ENCODE measurements around the gene MAGI3. TPM values are rescaled to one million over a fixed set of nuclear protein-coding genes. Genes with fewer than 3 reads are reported as not detected.

MAGI3 gene
- total RNA-seq: 10 to 100 TPM; 14.4 to 28.2 (median 24.4) TPM

- intact Hi-C loops (cut with DNase I): no loop called here
- Histone ChIP-seq H3K4me3 (peak within 1 kb of the TSS; percentile 74 to 96 (median 92)), H3K27ac (peak within 1 kb of the TSS; percentile 93 to 96 (median 94)), H3K4me1 (peaks cover 11 to 55% (median 14%) of the 10 kb centered on the region in 3 donors), H3K27me3 (no peaks in the 10 kb centered on the region), H3K36me3 (no peaks in the 10 kb centered on the region), H3K9me3 (no peaks in the 10 kb centered on the region)
- TF ChIP-seq POLR2A (IDR thresholded peaks at IDR 0.05) (peak in 3 of 4 donors; percentile 5 to 80 (median 78)), CTCF (IDR thresholded peaks at IDR 0.05) (peak in 1 of 6 experiments; percentile 2)
- DNase-seq: peak; percentile 73
- WGBS, 2 donors: 0 to 1% methylated on average over 38 to 45 of the region's 89 CpGs
Observed at GRCh38 chr1:113389953-113390834, at the start of gene MAGI3. Gene MAGI3, plus strand, starts transcription at chr1:113390515. Its CDS starts 519 bp downstream, at chr1:113391034.

- Histone ChIP-seq H3K4me1 (no peaks in the 10 kb centered on the region), H3K9me3 (no peaks in the 10 kb centered on the region), H3K27me3 (no peaks in the 10 kb centered on the region), H3K36me3 (no peaks in the 10 kb centered on the region), H3K4me3 (no peak overlapping the region), H3K27ac (no peak overlapping the region)
- TF ChIP-seq CTCF (IDR thresholded peaks at IDR 0.05) (no peak), POLR2A (IDR thresholded peaks at IDR 0.05) (no peak)
- no peak for DNase-seq
- WGBS, 2 donors: 42 to 47% methylated on average over 2 of the region's 2 CpGs
- intact Hi-C loops (cut with DNase I): no loop called here
Observed at GRCh38 chr1:113353580-113353979, 36.7 kb upstream of the MAGI3 start.

- 49 to 53% methylated on average over 3 of the region's 3 CpGs for WGBS, 2 donors
- no peaks in the 10 kb centered on the region for H3K9me3 ChIP-seq
- no peaks in the 10 kb centered on the region for H3K36me3 ChIP-seq
- no peaks in the 10 kb centered on the region for H3K4me1 ChIP-seq
- no peak overlapping the region for H3K4me3 ChIP-seq
- DNase-seq: no peak
- H3K27me3 ChIP-seq: no peaks in the 10 kb centered on the region
- intact Hi-C loops (cut with DNase I): no loop called here
- no peak overlapping the region for H3K27ac ChIP-seq
- no peak for TF ChIP-seq CTCF (IDR thresholded peaks at IDR 0.05)
- no peak for TF ChIP-seq POLR2A (IDR thresholded peaks at IDR 0.05)
Observed at GRCh38 chr1:113363935-113364334, 26.4 kb upstream of the MAGI3 start.

GRCh38 chr1:113369040-113369439, 21.3 kb upstream of the MAGI3 start:
- intact Hi-C loops (cut with DNase I): no loop called here
- no peak for TF ChIP-seq CTCF (IDR thresholded peaks at IDR 0.05)
- TF ChIP-seq POLR2A (IDR thresholded peaks at IDR 0.05): no peak
- Histone ChIP-seq H3K27me3 (no peaks in the 10 kb centered on the region), H3K4me3 (no peak overlapping the region), H3K36me3 (no peaks in the 10 kb centered on the region), H3K9me3 (no peaks in the 10 kb centered on the region), H3K27ac (no peak overlapping the region), H3K4me1 (no peaks in the 10 kb centered on the region)
- no peak for DNase-seq

GRCh38 chr1:113369699-113370098, 20.6 kb upstream of the MAGI3 start:
- Histone ChIP-seq H3K36me3 (no peaks in the 10 kb centered on the region), H3K4me3 (no peak overlapping the region), H3K27me3 (no peaks in the 10 kb centered on the region), H3K27ac (no peak overlapping the region), H3K4me1 (no peaks in the 10 kb centered on the region), H3K9me3 (no peaks in the 10 kb centered on the region)
- 86 to 89% methylated on average over 1 of the region's 1 CpG for WGBS, 2 donors
- no peak for DNase-seq
- TF ChIP-seq POLR2A (IDR thresholded peaks at IDR 0.05): no peak
- TF ChIP-seq CTCF (IDR thresholded peaks at IDR 0.05): no peak
- intact Hi-C loops (cut with DNase I): no loop called here
